Embryonic facial prominence (tissue), 1 donor: ENCODE measurements around the gene DNALI1.

Experiments used
- DNase-seq: peaks from one replicate; pipeline ENCODE4 v3.0.0-alpha.2; 2016; ENCODE audit errors: extremely low spot score

The DNALI1 gene

DNA sequence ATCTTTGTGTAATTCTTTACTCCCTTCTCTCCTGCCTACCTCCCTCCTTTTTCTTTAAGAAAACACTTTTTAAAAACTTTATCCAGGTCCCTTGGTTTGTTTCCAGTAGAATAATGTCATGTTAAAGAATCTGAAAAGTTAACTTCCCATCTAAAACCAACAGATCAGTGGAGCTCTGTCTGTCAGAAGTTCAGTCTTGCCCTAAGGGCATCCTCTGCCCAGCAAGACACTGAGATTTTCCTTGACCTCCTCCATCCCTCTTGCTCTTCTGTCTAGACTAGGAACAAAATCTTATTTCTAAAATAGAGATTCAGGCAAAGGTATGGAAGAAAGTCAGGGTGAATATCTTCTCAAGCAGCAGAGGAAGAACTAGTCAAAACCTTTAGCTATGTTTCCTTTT is 44.7 kb downstream of the DNALI1 start:
- DNase-seq: no peak

DNA sequence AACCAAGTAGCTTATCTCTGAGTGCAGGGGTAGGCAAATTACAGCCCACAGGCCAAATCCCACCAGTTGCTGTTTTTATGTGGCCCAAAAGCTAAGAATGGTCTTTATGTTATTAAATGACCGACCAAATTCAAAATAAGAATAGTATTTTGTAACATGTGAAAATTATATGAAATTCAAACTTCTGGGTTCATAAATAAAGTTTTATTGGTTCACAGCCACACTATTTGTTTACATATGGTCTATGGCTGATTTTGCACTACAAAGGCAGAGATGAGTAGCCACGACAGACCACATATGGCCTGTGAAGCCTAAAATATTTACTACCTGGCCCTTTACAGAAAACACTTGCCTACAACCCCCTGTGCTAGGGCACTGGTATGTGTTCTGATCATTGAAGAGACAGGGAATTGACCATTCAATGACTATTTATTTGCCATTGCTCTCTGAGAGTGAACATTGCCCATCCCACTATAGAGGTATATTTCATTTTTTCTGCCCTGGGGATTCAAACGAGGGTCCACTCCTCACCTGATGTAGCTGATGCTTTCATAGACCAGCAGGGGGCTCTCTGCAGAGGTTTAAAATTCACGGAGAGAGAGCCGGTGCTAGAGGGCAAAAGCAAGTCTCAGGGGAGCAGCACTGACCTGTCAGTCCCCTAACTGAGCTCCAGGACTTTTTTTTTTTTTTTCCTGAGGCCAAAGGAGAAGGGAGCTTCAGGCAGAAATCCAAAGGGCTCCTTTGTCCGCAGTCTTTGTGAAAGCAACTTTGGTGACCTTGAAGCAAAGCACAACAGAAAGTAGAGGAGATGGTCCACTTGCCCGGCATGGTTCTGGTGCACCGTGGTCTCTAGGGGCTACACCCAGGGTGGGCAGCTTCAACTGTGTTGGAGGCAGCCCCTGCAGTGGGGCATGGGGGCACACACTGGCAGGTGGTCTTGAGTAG is 46.3 kb downstream of the DNALI1 start:
- DNase-seq: no peak

DNA sequence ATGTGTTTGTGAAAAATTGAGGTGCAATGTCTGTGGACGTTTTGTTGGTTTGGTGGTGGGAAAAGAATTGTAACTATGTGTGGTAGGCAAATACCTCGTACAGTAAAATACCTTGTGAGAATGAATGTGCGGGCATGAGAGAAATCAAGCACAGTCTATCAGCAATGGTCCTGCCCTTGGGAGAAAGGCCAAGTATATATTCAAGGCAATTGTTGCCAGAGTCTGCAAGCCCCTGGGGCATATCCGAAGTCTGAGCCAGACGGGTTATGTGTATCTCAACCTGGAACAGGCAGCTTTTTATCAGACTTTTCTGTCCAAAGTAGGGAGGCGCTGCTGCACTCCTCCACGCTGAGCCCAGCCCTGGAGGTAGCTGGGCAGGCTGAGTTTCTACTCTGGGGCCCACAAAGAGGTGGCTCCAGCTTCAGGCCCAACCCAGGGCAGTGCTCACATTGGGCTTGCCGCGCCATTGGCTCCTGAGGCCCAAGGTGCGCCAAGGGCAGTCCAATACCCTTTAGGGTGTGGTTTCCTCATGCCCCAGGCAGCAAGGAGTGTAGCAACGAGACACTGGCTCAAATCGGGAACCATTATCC is 48.4 kb downstream of the DNALI1 start:
- no peak for DNase-seq

DNA sequence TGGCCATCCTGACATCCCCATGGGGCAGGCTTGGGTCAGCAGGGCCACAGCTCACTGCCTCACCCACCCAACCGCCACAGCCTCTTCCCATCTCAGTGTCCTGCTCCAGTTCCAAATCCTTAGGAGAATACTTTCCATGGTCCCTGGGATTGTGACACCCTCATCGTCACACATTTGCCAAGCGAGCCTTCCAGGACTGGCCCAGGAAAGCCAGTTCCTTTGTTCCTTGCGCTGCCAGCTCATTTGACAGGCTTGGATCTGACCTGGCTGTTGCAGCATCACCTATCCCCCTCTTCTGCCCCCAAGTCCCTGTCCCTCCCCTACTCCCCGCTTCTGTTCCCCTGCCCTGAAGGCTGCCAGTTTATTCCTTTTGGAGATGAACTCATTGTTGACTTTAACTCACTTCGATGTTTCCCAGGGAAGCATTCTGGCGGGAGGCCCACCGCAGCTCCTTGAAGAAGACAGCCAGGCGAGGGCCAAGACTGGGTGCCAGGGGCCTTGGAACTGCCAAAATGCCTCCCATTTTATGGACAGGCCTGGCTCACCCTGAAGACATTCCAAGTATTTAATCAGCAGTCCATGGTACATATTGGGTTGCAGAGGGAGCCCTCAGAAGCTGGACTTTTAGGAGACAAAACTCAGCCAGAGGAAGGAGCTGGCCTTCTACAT is 49.2 kb downstream of the DNALI1 start:
- DNase-seq: no peak

DNA sequence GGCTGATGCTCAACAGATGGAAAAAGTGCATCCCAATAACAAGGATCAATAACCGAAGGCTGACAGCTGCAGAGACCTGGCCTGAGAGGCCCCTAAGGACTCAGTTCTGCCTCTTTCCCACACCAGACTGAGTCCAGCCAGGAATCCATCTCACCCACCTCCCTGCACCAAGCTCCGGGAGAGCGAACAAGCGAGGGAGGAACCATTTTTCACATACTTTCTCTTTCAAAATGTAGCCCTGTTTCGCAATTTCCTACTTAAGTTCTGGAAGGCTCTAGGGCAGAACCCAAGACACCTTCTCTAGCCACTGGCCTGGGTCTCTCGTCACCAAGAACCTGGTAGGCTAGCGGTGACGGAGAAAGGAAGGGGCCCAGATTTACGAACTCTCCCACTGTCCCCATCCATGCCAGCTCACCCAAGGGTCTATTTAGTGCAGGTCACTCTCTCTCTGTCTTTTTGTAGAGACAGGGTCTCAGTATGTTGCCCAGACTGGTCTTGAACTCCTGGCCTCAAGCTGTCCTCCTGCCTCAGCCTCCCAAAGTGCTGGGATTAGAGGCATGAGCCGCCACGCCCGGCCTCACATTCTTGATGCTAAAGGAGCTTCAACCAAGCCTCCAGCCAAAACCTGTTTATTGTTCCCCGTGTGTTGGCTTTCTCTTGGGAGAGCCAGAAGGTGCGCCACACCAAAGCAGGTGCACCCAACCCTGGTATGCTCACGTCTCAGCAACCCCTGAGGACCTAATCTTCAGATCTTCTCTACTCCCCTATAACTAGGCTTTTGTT is 49.9 kb downstream of the DNALI1 start:
- no peak for DNase-seq

DNA sequence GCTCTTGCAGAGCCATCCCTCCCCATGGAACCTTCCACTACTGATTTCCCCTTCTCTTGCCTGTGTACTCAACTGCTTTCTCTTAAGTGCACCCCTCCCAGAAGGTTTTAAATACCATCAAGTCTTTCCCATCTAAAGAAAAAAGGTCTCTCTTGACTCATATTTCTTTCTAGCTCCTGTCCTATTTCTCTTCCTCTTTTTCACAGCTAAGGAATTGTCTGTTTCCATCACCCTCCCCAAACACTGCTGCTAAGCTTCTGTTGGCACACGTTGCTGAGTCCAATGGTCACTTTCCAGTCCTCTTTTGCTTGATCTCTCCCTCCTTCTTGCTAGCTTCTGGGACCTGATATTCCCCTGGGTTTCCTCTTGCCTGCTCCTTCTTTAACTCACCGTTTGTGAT is 52.3 kb downstream of the DNALI1 start:
- no peak for DNase-seq

DNA sequence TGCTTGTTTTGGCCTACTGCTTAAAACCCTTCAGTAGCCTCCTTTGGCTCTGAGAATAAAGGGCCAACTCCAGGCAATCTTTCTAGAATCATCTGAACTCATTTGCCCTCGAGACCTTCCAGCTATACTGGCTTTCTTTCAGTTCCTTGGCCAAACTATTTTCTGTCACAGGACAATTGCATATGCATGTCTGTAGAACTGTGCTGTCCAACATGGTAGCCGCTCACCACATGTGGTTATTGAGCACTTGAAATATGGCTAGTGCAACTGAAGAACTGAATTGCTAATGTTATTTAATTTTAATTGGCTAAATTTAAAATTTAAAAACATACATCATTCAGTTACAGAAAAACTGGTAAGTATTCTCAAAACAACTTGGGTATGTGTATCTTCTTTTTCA is 53.3 kb downstream of the DNALI1 start:
- no peak for DNase-seq

DNA sequence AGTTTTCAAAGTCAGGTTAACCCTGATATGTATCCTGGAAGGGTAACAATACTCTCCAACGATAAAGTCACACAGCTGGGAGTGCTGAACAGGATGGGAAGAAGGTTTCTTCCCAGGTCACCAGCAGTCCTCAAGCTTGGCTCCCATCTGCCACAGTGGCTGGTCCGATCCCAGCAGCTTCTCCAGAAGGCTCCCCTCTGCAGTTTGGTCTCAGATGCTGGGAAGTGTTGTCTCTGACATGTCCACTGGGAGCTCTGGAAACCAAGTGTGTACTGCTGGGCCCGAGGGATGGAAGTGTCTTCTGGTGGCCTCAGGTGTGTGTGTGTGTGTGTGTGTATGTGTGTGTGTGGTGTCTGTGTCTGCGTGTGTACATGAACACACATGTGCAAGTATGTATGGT is 55.4 kb downstream of the DNALI1 start:
- DNase-seq: no peak

DNA sequence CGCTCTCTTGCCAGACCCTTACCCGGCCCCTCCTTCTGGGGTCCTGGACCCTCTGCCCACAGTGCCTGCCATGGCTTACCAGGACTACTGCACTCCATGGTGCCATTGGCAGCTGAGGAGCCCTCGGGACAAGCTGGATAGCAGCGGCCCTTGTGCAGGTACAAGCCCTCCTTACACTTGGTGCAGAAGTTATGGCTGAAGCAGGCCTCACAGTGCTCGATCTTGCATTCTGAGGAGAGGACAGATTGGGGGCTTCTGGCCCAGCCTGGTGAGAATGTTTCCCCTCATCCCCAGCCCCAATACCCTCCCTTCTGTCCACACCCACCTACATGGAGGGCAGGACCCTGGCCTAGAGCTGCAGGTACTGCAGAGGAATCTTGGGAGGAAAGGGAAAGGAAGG is 57.4 kb downstream of the DNALI1 start:
- DNase-seq: no peak

DNA sequence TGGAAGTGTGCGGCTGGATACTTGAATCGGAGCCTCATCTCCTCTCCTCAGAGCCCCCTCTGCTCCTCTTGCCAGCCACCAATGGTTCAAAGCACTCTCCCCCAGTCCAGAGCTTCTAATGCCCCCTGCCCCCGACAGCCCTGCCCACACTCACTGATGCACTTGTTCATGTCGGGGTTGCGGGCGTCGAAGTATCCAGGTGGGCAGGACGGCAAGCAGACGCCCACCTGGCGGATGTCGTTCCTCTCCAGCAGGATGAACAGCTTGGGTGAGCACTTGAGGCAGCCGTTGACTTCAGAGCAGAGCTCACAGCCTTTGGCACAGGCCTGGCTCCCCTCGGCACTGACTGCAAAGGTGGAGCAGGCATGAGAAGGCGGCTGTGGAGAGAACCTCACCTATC is 59.6 kb downstream of the DNALI1 start:
- no peak for DNase-seq
